ENCODE measurements around the gene DIS3L2.
"Not testable (repeated sequence)": the region's sequence is repeated elsewhere in the genome, so short reads cannot be mapped to it uniquely, and the experiment has no call there.

Gene DIS3L2

GRCh38 chr2:232288489-232289030 lies 327.0 kb downstream of the DIS3L2 start:
- DNase-seq (ENCODE audit: low read depth in 1 of 2, low spot score in 1 of 2): no peak

DNA sequence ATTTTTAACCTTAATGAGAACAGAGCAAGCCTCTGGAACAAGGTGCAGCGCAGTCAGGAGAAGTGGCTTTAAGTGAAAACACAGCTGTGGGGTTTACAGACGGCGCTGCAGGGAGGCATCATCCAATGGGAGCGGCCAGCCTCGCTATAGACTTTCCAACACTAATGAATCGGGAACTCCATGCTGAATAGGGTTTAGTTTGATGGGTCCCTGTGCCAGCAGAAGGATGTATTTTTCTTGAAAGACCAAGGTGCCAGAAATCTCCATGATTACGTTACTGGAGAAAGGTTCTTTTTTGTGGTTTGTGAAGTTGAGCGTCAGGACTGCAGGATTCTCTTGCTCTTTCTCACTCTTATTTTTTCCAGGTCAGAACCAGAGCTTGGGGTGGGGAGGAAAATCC lies 329.2 kb downstream of the DIS3L2 start:
- DNase-seq (ENCODE audit: low read depth in 1 of 2, low spot score in 1 of 2): no peak

GRCh38 chr2:232291343-232291742 lies 329.8 kb downstream of the DIS3L2 start:
- DNase-seq (ENCODE audit: low read depth in 1 of 2, low spot score in 1 of 2): no peak

DNA sequence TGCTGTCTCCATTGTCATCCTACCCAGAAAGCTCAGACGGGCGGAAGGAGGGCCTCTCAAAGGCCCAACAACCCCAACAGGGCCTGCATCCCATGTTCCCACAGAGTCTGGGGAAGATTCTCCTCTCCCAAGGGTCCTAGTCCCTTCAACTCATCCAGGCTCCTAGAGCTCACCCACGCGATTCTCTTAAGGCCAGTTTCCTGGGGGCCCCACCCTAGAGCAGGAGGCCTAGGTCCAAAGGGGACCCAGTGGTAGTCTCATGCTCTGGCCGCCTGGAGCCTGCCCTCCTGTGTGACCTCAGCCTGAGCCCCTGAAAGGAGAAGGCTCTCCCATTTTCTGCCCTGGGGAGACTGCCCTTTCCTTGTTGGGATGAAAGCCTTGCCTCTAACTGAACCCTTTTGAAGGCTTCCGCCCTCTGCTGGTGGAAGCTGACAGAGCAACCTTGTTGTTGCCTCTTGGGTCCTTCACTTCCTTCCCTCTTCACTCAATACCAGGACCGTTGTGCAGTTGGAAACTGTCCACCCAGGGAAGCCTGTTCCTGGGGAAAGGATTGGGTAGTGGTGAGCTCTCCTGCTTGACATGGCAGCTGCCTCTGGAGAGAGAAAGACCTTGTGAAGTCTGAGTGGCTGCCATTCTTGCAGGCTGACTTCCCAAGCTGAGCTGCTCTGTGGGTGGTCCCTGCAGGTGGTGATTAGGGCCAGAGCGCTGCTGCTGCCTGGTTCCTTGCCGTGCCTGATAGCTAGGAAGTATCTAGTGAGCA lies 331.1 kb downstream of the DIS3L2 start:
- DNase-seq (ENCODE audit: low read depth in 1 of 2, low spot score in 1 of 2): peak in 1 of 2 donors; percentile 19

- DNase-seq (ENCODE audit: low read depth in 1 of 2, low spot score in 1 of 2): no peak
Measured at GRCh38 chr2:232293191-232293590, 331.7 kb downstream of the DIS3L2 start.

DNA sequence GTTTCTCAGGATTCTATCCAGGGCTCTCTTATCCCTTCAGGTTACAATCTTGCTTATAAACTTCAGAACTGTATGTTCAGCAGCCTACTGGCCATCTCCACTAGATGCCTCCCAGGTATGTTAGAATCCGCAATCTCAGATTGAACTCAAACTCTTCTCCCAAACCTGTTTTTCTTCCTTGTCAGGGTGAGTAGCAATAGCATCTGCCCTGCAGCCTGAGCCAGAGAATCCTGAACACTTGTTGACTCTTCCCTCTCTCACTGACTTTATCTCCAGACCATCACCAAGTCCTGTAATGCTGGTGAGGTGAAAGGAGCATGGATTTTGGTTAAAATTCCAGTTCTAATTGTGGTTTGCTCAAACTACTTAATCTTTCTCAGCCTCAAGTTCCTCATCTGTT lies 334.5 kb downstream of the DIS3L2 start:
- no peak for DNase-seq (ENCODE audit: low read depth in 1 of 2, low spot score in 1 of 2)

DNA sequence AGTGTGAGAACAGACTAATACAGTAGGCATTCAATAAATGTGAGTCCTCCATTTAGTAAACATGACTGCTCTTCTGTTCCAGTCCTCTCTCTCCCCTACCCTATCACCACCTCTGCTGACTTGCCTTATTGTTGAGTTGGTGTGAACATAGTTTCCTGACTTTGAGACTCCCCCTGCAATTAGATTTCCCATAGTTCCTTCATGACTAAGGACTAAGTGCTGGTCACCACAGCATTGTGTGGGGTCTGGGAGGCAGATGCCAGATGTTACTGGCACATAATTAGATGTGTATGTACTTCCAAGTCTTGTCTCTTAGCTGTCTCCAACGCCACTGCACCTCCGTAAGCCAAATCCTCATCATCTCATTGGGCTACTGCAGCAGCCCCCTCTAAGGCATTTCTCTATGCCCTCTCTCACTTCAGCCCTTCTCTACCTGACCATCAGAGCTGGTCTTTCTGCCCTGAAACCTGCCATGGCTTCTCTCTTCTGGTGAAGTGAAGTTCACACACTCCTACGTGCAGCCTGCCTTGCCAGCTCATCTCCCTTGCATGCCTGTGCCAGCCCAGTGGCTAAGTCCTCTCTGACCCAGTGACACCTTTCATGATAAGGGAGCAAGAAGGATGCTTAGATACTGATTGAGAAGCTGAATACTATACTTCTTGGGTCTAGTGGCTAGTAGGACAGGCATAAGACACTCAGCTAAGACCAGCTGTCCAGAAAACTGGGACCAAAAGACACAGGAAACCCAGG lies 335.4 kb downstream of the DIS3L2 start:
- no peak for DNase-seq (ENCODE audit: low read depth in 1 of 2, low spot score in 1 of 2)

DNA sequence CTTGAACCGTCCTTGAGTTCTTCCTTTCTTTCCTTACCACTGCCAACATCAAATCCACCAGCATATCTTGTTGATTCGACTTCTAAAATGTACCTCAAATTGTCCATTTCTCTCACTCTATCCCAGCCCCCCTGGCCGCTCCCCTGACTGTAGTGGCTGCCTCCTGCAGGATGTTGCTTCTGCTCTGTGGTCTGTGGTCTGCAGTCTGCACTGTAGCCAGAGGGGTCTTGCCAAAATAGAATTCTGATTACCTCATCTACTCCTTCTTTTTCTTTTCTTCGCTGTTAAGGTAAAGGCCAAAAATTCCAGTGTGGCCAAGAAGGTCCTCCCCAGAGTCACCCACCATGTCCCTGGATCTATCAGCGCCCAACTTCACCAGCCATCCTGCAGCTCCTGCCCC lies 337.6 kb downstream of the DIS3L2 start:
- no peak for DNase-seq (ENCODE audit: low read depth in 1 of 2, low spot score in 1 of 2)

GRCh38 chr2:232299927-232300674 lies 338.6 kb downstream of the DIS3L2 start:
- DNase-seq (ENCODE audit: low read depth in 1 of 2, low spot score in 1 of 2): no peak

DNA sequence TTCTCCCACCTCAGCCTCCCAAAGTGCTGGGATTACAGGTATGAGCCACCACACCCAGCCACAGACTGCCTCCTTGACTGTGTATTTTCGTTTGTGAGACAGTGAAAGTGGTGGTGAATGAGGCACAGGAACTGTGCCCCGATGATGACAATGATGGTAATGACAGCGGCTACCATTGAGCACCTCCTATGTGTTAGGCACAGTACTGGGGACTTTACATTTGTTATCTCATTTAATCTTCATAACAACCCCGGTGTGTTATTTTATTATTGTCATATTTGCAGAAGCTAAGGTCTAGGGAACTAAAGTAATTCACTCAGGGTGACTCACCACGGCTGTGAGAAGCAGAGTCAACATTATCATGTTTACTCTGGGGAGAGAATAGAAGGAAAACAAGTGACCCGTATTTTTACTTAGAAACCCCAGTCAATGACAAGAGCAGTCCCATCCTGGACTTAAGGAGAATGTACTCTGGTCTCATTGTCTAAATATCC lies 339.4 kb downstream of the DIS3L2 start:
- no peak for DNase-seq (ENCODE audit: low read depth in 1 of 2, low spot score in 1 of 2)

GRCh38 chr2:232304236-232304635 lies 342.7 kb downstream of the DIS3L2 start:
- DNase-seq (ENCODE audit: low read depth in 1 of 2, low spot score in 1 of 2): no peak

GRCh38 chr2:232306741-232307305 lies 345.3 kb downstream of the DIS3L2 start:
- DNase-seq (ENCODE audit: low read depth in 1 of 2, low spot score in 1 of 2): no peak

DNA sequence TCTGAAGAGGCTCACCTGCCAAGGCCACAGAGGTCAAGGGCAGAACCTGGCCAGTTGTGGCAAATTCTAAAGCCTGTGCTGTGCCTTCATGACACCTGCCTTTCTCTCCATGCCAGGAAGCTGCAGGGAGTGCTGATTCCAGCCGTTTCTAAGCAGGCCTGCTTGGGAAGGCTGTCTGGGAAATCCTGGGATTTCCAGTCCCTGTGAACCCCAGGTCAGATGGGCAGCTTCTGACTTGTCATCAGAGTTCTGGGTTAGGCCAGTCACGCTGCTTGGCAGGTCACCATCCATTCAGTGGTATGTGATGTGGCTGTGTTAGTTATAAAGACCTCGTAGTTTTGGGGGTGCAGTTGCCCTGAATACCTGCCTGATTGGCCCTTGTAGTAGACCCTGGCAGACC lies 346.3 kb downstream of the DIS3L2 start:
- no peak for DNase-seq (ENCODE audit: low read depth in 1 of 2, low spot score in 1 of 2)

DNA sequence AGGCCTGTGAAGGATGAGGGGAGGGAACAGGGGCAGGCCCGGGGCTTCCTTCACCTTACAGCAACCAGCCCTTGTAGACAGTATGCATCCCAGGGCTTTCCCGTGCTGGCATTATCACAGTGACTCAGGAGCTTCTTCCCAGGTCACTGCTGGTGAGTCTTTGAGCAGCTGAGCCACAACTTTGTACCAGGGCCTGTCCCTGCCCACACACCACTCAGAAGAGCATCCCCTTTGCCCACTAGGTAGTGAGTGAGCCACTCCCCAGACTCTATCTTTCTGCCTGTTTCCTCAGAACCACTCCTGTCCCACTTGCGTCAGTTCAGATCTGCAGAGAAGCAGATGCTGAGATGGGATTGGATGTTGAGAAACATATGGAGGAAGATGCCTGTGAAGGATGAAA lies 347.5 kb downstream of the DIS3L2 start:
- DNase-seq (ENCODE audit: low read depth in 1 of 2, low spot score in 1 of 2): no peak

DNA sequence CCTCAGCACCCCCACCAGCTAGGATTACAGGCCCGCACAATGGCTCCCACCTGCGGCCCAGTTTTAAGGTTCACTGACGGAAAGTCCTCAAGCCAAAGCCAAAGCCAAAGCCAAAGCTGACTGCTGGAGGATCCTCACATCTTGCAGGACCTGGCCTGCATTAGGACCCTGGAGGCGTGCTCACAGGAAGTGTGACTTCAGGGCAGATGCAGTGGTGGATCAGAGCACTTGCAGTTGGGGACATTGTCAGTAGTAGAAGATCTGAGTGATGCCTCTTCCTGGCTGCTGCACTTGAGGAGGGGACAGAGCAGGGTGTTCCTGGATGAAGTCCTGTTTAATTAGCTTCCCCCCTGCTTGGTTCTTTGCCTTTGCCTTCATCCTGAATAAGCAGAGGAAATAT lies 348.1 kb downstream of the DIS3L2 start:
- DNase-seq (ENCODE audit: low read depth in 1 of 2, low spot score in 1 of 2): no peak

DNA sequence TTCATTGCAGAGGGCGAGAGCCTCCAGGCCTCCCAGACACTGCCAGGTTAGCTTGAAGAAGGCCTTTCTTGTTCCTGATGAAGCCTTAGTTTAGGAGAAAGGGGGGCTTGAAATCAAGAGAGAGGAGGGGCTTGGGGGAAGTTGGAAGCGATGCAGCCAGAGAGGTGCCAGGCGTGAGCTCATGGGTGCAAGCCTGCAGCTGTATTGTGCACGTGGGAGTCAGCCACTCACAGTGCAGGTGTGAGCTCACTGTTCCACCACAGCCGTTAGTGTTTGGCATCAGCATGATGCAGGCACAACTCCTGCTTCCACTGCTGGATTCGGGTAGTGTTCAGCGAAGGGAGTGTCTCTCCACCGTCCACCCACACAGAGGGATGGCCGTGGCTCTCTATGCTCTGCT lies 348.6 kb downstream of the DIS3L2 start:
- no peak for DNase-seq (ENCODE audit: low read depth in 1 of 2, low spot score in 1 of 2)

DNA sequence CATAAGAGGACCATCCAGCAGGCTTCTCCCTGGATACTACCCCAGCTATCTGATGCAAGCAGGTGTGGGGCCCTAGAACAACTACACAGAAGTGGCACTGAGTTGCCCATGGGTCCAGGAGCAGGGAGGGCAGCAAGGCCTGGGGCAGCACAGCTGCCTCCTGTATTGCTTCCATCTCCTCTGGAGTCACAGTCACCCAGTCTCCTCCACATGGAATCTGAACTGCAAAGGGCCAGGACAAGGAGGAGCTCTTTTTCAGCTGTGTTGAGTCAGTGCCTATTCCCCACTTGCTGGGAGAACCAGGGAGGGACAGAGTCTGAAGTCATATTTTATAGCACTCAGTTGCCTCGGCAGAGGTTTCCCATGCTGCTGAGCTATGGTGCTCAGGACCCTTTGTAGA lies 349.2 kb downstream of the DIS3L2 start:
- DNase-seq (ENCODE audit: low read depth in 1 of 2, low spot score in 1 of 2): no peak

DNA sequence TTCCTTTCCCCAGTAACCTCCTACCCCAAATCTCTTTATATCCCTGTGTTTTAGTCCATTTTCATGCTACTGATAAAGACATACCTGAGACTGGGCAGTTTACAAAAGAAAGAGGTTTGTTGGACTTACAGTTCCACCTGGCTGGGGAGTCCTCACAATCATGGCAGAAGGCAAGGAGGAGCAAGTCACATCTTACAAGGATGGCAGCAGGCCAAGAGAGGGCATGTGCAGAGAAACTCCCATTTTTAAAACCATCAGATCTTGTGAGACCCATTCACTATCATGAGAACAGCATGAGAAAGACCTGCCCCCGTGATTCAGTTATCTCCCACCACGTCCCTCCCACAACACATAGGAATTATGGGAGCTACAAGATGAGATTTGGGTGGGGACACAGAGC lies 352.1 kb downstream of the DIS3L2 start:
- not testable (repeated sequence) for DNase-seq (ENCODE audit: low read depth in 1 of 2, low spot score in 1 of 2)

DNA sequence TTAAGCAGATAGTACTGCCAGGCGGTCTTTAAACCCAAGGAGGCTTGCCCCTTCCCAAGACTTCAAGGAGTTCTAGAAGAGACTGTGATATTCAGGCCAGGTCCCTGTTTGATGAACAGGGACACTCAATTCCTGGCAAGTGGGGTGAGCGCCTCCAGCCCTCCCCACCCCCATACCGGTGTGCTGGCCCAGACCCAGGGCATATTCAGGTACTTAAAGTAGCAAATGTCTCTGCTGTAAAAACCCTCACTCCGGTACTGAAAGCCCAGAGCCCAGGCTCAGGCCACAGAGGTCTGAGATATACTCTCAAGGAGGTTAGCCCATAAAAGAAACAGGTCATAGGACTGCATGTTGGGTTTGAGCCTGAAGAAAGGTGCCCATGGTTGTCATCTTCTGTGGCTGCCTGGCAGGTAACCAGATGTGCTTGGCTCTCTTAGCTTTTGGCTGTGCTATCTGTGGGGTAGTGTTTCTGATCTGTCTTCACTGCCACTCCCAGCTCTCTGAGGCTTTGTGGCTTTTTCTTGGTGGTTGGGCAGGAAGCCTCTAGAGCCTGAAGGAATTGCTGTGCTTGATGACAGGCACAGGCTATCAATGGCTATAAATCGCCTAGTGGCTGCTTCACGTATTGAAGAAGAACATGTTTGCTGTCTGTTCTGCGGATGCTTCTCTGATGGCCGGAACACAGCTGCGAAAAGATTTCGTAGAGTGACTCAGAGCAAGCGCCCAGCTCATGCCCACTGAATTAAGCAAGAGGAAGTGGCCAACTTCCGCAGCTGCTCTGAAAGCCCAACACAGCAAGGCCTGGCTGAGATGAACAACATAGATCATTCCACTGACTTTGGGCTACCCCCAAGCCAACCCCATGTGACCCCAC lies 353.8 kb downstream of the DIS3L2 start:
- peak in 1 of 2 donors; percentile 50 for DNase-seq (ENCODE audit: low read depth in 1 of 2, low spot score in 1 of 2)

GRCh38 chr2:232315923-232316299 lies 354.4 kb downstream of the DIS3L2 start:
- DNase-seq (ENCODE audit: low read depth in 1 of 2, low spot score in 1 of 2): no peak

All from stimulated activated CD4-positive, alpha-beta T cell treated with anti-CD3 and anti-CD28 coated beads, Interleukin-15, amount 100 ng/mL, for 1 hour (primary cell).